ENCODE measurements around the gene DDX5. TPM values are rescaled to one million over a fixed set of nuclear protein-coding genes. Genes with fewer than 3 reads are reported as not detected.

DDX5 gene
- total and polyA plus RNA-seq, 2 of the 13 experiments (the other 11 are each of a cell fraction or from before 2014, with no cell fraction given): 503 to 684 TPM

DNA sequence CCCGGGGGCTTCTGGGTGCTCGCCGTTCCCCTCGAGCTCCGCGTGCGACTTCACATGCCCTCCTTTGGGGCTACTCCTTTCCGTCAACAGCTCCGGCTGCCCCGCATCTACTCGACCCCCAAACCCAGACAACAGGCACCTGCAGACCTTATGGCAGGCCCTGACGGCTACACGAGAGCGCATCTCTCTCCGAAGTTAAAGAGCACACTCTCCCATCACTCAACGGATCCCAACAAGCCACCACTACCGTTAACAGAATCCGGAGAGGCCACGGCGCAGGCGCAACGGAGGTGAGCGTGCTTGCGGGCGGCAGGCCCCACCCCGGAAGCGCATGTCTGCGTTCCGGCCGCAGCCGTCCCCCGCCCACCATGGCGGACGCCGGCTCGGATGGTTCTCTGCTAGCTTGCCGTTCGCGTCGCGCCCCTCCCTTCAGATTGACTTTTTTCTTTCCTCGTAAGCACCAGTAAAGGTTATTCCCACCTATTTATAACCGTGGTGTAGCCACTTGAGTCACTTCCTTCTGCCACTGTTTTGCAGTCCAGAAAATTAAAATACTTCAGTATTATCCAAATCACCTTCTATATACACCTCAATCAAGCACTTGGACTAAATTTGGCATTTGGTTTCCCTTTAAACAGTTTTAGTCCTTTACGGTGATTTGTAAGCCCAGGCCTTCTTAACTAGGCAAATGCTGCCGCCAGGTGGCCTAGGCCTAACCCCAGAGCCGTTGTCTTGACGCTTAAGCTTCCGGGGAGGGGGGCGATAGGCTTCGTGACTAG is 9.1 kb downstream of the DDX5 start, which contains the start of gene POLG2 (continued):
- TF ChIP-seq, protein P1, sequence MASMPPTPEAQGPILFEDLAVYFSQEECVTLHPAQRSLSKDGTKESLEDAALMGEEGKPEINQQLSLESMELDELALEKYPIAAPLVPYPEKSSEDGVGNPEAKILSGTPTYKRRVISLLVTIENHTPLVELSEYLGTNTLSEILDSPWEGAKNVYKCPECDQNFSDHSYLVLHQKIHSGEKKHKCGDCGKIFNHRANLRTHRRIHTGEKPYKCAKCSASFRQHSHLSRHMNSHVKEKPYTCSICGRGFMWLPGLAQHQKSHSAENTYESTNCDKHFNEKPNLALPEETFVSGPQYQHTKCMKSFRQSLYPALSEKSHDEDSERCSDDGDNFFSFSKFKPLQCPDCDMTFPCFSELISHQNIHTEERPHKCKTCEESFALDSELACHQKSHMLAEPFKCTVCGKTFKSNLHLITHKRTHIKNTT (CRISPR knock-in tag; IDR thresholded peaks at IDR 0.05): 0 out of 2 replicates have a peak, but pooled peaks have one; percentile 75
- TF ChIP-seq ZNF234 (CRISPR knock-in tag; conservative IDR thresholded peaks at IDR 0.05): no peak
- TF ChIP-seq HNRNPH1 (optimal IDR thresholded peaks at IDR 0.05; ENCODE audit: low read depth, low read length): no peak
- TF ChIP-seq, protein P2, sequence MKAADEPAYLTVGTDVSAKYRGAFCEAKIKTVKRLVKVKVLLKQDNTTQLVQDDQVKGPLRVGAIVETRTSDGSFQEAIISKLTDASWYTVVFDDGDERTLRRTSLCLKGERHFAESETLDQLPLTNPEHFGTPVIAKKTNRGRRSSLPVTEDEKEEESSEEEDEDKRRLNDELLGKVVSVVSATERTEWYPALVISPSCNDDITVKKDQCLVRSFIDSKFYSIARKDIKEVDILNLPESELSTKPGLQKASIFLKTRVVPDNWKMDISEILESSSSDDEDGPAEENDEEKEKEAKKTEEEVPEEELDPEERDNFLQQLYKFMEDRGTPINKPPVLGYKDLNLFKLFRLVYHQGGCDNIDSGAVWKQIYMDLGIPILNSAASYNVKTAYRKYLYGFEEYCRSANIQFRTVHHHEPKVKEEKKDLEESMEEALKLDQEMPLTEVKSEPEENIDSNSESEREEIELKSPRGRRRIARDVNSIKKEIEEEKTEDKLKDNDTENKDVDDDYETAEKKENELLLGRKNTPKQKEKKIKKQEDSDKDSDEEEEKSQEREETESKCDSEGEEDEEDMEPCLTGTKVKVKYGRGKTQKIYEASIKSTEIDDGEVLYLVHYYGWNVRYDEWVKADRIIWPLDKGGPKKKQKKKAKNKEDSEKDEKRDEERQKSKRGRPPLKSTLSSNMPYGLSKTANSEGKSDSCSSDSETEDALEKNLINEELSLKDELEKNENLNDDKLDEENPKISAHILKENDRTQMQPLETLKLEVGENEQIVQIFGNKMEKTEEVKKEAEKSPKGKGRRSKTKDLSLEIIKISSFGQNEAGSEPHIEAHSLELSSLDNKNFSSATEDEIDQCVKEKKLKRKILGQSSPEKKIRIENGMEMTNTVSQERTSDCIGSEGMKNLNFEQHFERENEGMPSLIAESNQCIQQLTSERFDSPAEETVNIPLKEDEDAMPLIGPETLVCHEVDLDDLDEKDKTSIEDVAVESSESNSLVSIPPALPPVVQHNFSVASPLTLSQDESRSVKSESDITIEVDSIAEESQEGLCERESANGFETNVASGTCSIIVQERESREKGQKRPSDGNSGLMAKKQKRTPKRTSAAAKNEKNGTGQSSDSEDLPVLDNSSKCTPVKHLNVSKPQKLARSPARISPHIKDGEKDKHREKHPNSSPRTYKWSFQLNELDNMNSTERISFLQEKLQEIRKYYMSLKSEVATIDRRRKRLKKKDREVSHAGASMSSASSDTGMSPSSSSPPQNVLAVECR (CRISPR knock-in tag; IDR thresholded peaks at IDR 0.05; ENCODE audit: borderline replicate concordance): peak; percentile 95
- TF ChIP-seq ZNF83 (CRISPR knock-in tag; IDR thresholded peaks at IDR 0.05; ENCODE audit: borderline replicate concordance): peak; percentile 97; the same call in 1 of the 2 replicates
- TF ChIP-seq ZFP82 (CRISPR knock-in tag; IDR thresholded peaks at IDR 0.05; ENCODE audit: borderline replicate concordance): no peak
- peak; percentile 92 for TF ChIP-seq KMT2B (CRISPR knock-in tag; IDR thresholded peaks at IDR 0.05)
- peak; percentile 93 for TF ChIP-seq ZNF333 (CRISPR knock-in tag; IDR thresholded peaks at IDR 0.05; ENCODE audit: borderline replicate concordance)
- TF ChIP-seq, protein P3, sequence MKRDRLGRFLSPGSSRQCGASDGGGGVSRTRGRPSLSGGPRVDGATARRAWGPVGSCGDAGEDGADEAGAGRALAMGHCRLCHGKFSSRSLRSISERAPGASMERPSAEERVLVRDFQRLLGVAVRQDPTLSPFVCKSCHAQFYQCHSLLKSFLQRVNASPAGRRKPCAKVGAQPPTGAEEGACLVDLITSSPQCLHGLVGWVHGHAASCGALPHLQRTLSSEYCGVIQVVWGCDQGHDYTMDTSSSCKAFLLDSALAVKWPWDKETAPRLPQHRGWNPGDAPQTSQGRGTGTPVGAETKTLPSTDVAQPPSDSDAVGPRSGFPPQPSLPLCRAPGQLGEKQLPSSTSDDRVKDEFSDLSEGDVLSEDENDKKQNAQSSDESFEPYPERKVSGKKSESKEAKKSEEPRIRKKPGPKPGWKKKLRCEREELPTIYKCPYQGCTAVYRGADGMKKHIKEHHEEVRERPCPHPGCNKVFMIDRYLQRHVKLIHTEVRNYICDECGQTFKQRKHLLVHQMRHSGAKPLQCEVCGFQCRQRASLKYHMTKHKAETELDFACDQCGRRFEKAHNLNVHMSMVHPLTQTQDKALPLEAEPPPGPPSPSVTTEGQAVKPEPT (CRISPR knock-in tag; IDR thresholded peaks at IDR 0.05; ENCODE audit: low read depth): no peak
- no peak; the same call in 1 of the 2 replicates for TF ChIP-seq ZKSCAN5 (CRISPR knock-in tag; IDR thresholded peaks at IDR 0.05)
- no peak; the same call in 1 of the 2 replicates for TF ChIP-seq KDM1A (CRISPR knock-in tag; IDR thresholded peaks at IDR 0.05)
- no peak for TF ChIP-seq ZNF75D (CRISPR knock-in tag; IDR thresholded peaks at IDR 0.05; ENCODE audit: borderline replicate concordance)
- TF ChIP-seq IRF2 (CRISPR knock-in tag; IDR thresholded peaks at IDR 0.05): peak; percentile 70
- peak; percentile 96 for TF ChIP-seq MYC (CRISPR knock-in tag; IDR thresholded peaks at IDR 0.05; ENCODE audit: borderline replicate concordance)
- TF ChIP-seq BHLHE40 (IDR thresholded peaks at IDR 0.05; ENCODE audit: low read length): peak; percentile 50
- TF ChIP-seq ATRX (CRISPR knock-in tag; IDR thresholded peaks at IDR 0.05; ENCODE audit: borderline replicate concordance): no peak
- peak; percentile 92; the same call in 1 of the 2 replicates for TF ChIP-seq ZNF790 (CRISPR knock-in tag; IDR thresholded peaks at IDR 0.05; ENCODE audit: borderline replicate concordance)
- TF ChIP-seq ZNF460 (CRISPR knock-in tag; IDR thresholded peaks at IDR 0.05; ENCODE audit: borderline replicate concordance): no peak
- TF ChIP-seq ZNF180 (CRISPR knock-in tag; IDR thresholded peaks at IDR 0.05; ENCODE audit: borderline replicate concordance, low read depth): 0 out of 2 replicates have a peak, but pooled peaks have one; percentile 77
- TF ChIP-seq ZNF720 (CRISPR knock-in tag; IDR thresholded peaks at IDR 0.05): no peak
- TF ChIP-seq ZNF564 (CRISPR knock-in tag; IDR thresholded peaks at IDR 0.05): peak; percentile 86
- TF ChIP-seq ZNF331 (CRISPR knock-in tag; IDR thresholded peaks at IDR 0.05): peak; percentile 63; the same call in 1 of the 2 replicates
- peak; percentile 95 for TF ChIP-seq ZNF546 (CRISPR knock-in tag; conservative IDR thresholded peaks at IDR 0.05)
- peak; percentile 94 for TF ChIP-seq KMT2A (CRISPR knock-in tag; IDR thresholded peaks at IDR 0.05)

All from HepG2 (cell line).